Measurements from ENCODE around the gene REPS2. TPM values are rescaled to one million over a fixed set of nuclear protein-coding genes. Genes with fewer than 3 reads are reported as not detected.

The REPS2 gene
- total and polyA plus RNA-seq, 2 donors from 2014 or later, result 19.6 to 36.3 TPM

DNA sequence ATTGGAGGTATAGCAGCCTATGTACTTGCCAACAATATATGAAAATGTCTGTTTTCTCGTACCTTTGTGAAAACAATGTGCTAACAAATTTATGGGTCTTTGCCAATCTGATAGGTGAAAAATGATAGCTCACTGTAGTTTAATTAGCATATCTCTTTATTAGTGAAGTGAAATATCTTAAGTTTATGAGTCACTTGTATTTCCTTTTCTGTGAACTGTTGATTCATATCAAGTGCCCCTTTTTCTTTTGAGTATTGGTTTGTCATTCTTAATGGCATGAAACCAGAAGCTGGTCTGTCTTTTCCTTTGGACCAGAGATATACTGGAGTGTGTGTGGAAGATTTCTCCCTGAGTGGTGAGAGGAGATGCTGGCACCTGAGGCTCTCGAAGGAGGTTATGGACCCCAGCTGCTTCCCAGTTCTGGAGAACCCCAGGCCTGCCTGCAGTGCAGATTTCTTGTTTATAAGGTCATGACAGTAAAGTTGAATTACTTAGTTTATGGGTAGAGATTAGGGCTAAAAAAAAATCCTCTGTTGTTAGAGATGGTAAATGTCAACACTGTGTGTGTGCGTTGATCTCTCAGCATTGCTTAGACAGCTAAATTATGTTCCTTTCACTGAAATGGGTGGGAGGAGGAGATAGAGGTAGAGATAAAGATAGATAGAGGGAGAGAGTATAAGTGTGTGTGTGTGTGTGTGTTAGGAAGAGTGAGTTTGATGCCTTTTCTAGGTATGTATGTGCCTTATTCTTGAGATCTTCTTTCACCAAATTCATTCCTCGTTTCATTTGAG lies 89.9 kb downstream of the REPS2 start:
- H3K4me3 ChIP-seq (ENCODE audit: low read length in 3 of 3), result no peak overlapping the region
- no peak overlapping the region for H3K27ac ChIP-seq (ENCODE audit: low read depth in 2 of 2, low read length in 2 of 2)
- TF ChIP-seq, protein P1, sequence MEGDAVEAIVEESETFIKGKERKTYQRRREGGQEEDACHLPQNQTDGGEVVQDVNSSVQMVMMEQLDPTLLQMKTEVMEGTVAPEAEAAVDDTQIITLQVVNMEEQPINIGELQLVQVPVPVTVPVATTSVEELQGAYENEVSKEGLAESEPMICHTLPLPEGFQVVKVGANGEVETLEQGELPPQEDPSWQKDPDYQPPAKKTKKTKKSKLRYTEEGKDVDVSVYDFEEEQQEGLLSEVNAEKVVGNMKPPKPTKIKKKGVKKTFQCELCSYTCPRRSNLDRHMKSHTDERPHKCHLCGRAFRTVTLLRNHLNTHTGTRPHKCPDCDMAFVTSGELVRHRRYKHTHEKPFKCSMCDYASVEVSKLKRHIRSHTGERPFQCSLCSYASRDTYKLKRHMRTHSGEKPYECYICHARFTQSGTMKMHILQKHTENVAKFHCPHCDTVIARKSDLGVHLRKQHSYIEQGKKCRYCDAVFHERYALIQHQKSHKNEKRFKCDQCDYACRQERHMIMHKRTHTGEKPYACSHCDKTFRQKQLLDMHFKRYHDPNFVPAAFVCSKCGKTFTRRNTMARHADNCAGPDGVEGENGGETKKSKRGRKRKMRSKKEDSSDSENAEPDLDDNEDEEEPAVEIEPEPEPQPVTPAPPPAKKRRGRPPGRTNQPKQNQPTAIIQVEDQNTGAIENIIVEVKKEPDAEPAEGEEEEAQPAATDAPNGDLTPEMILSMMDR (IDR thresholded peaks at IDR 0.05; ENCODE audit: borderline replicate concordance, extremely low read depth, insufficient read depth), result no peak
- H3K36me3 ChIP-seq (ENCODE audit: control insufficient read depth in 2 of 3, insufficient read depth in 3 of 3, low read length in 3 of 3), result peaks cover 0 to 3% (median 0%) of the 10 kb centered on the region in 3 donors
- no peaks in the 10 kb centered on the region for H3K4me1 ChIP-seq (ENCODE audit: control insufficient read depth in 2 of 3, insufficient read depth in 2 of 3, low read depth in 1 of 3, low read length in 3 of 3)
- peaks cover 0 to 1% (median 0%) of the 10 kb centered on the region in 3 donors for H3K9me3 ChIP-seq (ENCODE audit: control insufficient read depth in 2 of 3, insufficient read depth in 1 of 3, low read length in 3 of 3)
- intact Hi-C loops (cut with DNase I), result no loop called here
- H3K27me3 ChIP-seq (ENCODE audit: control insufficient read depth, insufficient read depth, low read length), result peaks cover 9% of the 10 kb centered on the region
- DNase-seq, result no peak
- FAIRE-seq, result no peak
- H3K9ac ChIP-seq (ENCODE audit: low read length in 3 of 3), result no peak overlapping the region

GRCh38 chrX:17038277-17038676 lies 91.8 kb downstream of the REPS2 start:
- Histone ChIP-seq H3K36me3 (ENCODE audit: control insufficient read depth in 2 of 3, insufficient read depth in 3 of 3, low read length in 3 of 3) (no peaks in the 10 kb centered on the region), H3K9me3 (ENCODE audit: control insufficient read depth in 2 of 3, insufficient read depth in 1 of 3, low read length in 3 of 3) (peaks cover 0 to 1% (median 0%) of the 10 kb centered on the region in 3 donors), H3K9ac (ENCODE audit: low read length in 3 of 3) (no peak overlapping the region), H3K4me1 (ENCODE audit: control insufficient read depth in 2 of 3, insufficient read depth in 2 of 3, low read depth in 1 of 3, low read length in 3 of 3) (no peaks in the 10 kb centered on the region), H3K27ac (ENCODE audit: low read depth in 2 of 2, low read length in 2 of 2) (no peak overlapping the region), H3K4me3 (ENCODE audit: low read length in 3 of 3) (no peak overlapping the region), H3K27me3 (ENCODE audit: control insufficient read depth, insufficient read depth, low read length) (peaks cover 9% of the 10 kb centered on the region)
- FAIRE-seq (no peak), DNase-seq (no peak)
- intact Hi-C loops (cut with DNase I), result no loop called here
- TF ChIP-seq, protein P1 (IDR thresholded peaks at IDR 0.05; ENCODE audit: borderline replicate concordance, extremely low read depth, insufficient read depth), result no peak

- intact Hi-C loops (cut with DNase I), result no loop called here
- Histone ChIP-seq H3K9ac (ENCODE audit: low read length in 3 of 3) (no peak overlapping the region), H3K9me3 (ENCODE audit: control insufficient read depth in 2 of 3, insufficient read depth in 1 of 3, low read length in 3 of 3) (peaks cover 0 to 1% (median 0%) of the 10 kb centered on the region in 3 donors), H3K36me3 (ENCODE audit: control insufficient read depth in 2 of 3, insufficient read depth in 3 of 3, low read length in 3 of 3) (no peaks in the 10 kb centered on the region), H3K27me3 (ENCODE audit: control insufficient read depth, insufficient read depth, low read length) (peaks cover 9% of the 10 kb centered on the region), H3K27ac (ENCODE audit: low read depth in 2 of 2, low read length in 2 of 2) (no peak overlapping the region), H3K4me3 (ENCODE audit: low read length in 3 of 3) (no peak overlapping the region), H3K4me1 (ENCODE audit: control insufficient read depth in 2 of 3, insufficient read depth in 2 of 3, low read depth in 1 of 3, low read length in 3 of 3) (no peaks in the 10 kb centered on the region)
- DNase-seq (peak in 3 of 5 donors; percentile 32 to 75 (median 52)), FAIRE-seq (no peak)
- TF ChIP-seq, protein P1 (IDR thresholded peaks at IDR 0.05; ENCODE audit: borderline replicate concordance, extremely low read depth, insufficient read depth), result no peak
Measured at GRCh38 chrX:17038681-17039161, 92.3 kb downstream of the REPS2 start.
